DOHH2 (cell line): ENCODE results near the gene KCNK6.

Experiments
- H3F3A ChIP-seq: fragments of 200-600 bp; sonication (generic), shearing (Covaris generic); 2 replicates; pipeline ENCODE4 v1.6.0; 2016; ENCODE audit warnings: antibody characterized with exemption, mild to moderate bottlenecking; ENCODE audit not compliant: control insufficient read depth, insufficient read depth
- H3K27ac ChIP-seq: fragments of 200-600 bp; sonication (generic); 2 replicates; pipeline ENCODE4 v1.5.1; 2014; ENCODE audit warnings: low read depth, mild to moderate bottlenecking, low read length, moderate library complexity
- H3K27me3 ChIP-seq: fragments of 200-600 bp; sonication (generic); 2 replicates; pipeline ENCODE4 v1.6.1; 2014; ENCODE audit warnings: mild to moderate bottlenecking, low read length, mixed read lengths; ENCODE audit not compliant: control insufficient read depth
- H3K36me3 ChIP-seq: fragments of 200-600 bp; sonication (generic); 2 replicates; pipeline ENCODE4 v1.6.1; 2014; ENCODE audit warnings: mild to moderate bottlenecking, low read length, moderate library complexity, mixed read lengths; ENCODE audit not compliant: control insufficient read depth
- H3K4me1 ChIP-seq: fragments of 200-600 bp; sonication (generic); 2 replicates; pipeline ENCODE4 v1.6.1; 2014; ENCODE audit warnings: mild to moderate bottlenecking, low read length, mixed read lengths; ENCODE audit not compliant: control insufficient read depth
- H3K4me2 ChIP-seq: fragments of 200-600 bp; sonication (generic); 2 replicates; pipeline ENCODE4 v1.6.0; 2014; ENCODE audit warnings: mild to moderate bottlenecking, low read length, moderate library complexity
- H3K4me3 ChIP-seq: fragments of 200-600 bp; sonication (generic); 2 replicates; pipeline ENCODE4 v1.5.1; 2014; ENCODE audit warnings: mild to moderate bottlenecking, low read length, mixed read lengths
- H3K79me2 ChIP-seq: fragments of 200-600 bp; sonication (generic); 2 replicates; pipeline ENCODE4 v1.6.1; 2014; ENCODE audit warnings: mild to moderate bottlenecking, low read length, mixed read lengths; ENCODE audit not compliant: control insufficient read depth
- H3K9me2 ChIP-seq: fragments of 200-600 bp; sonication (generic); replicated peaks from 2 replicates; pipeline ENCODE4 v1.6.1; 2014; ENCODE audit warnings: mild to moderate bottlenecking, low read length, mixed read lengths; ENCODE audit not compliant: control insufficient read depth
- H3K9me3 ChIP-seq: fragments of 200-600 bp; sonication (generic); 2 replicates; pipeline ENCODE4 v1.6.1; 2014; ENCODE audit warnings: antibody characterized with exemption, low read length, mixed read lengths; ENCODE audit not compliant: control insufficient read depth, insufficient read depth
- H4K20me1 ChIP-seq: fragments of 200-600 bp; sonication (generic); 2 replicates; pipeline ENCODE4 v1.6.0; 2014; ENCODE audit warnings: low read depth, mild to moderate bottlenecking, antibody characterized with exemption, low read length, moderate library complexity; ENCODE audit not compliant: control insufficient read depth, insufficient read depth
- EZH2phosphoT487 ChIP-seq: fragments of 200-600 bp; sonication (generic); IDR thresholded peaks from 2 replicates; pipeline ENCODE4 v1.6.1; 2017; ENCODE audit warnings: borderline replicate concordance, mild to moderate bottlenecking, antibody characterized with exemption, low read length, moderate library complexity, mixed read lengths
- TF ChIP-seq, protein P1 (sequence below): fragments of 200-600 bp; sonication (generic); IDR thresholded peaks from one replicate; pipeline ENCODE4 v1.5.1; 2014; ENCODE audit warnings: antibody characterized with exemption, mild to moderate bottlenecking, low read depth, low read length; ENCODE audit not compliant: poor library complexity, severe bottlenecking

The KCNK6 gene

GRCh38 chr19:38376576-38376975, 56.9 kb downstream of the KCNK6 start:
- H3F3A ChIP-seq: no peaks in the 10 kb centered on the region
- no peaks in the 10 kb centered on the region; the same call in 1 of the 2 replicates for H4K20me1 ChIP-seq
- peaks cover 18% of the 10 kb centered on the region for H3K4me1 ChIP-seq
- no peaks in the 10 kb centered on the region; the same call in 1 of the 2 replicates for H3K27me3 ChIP-seq
- H3K9me3 ChIP-seq: no peaks in the 10 kb centered on the region
- H3K4me2 ChIP-seq: peak overlapping the region; percentile 85; the same call in 1 of the 2 replicates
- H3K9me2 ChIP-seq: no peaks in the 10 kb centered on the region
- H3K27ac ChIP-seq: no peak overlapping the region
- no peak overlapping the region for H3K4me3 ChIP-seq
- H3K36me3 ChIP-seq: peaks cover 47% of the 10 kb centered on the region
- no peak for TF ChIP-seq EZH2phosphoT487
- TF ChIP-seq, protein P1, sequence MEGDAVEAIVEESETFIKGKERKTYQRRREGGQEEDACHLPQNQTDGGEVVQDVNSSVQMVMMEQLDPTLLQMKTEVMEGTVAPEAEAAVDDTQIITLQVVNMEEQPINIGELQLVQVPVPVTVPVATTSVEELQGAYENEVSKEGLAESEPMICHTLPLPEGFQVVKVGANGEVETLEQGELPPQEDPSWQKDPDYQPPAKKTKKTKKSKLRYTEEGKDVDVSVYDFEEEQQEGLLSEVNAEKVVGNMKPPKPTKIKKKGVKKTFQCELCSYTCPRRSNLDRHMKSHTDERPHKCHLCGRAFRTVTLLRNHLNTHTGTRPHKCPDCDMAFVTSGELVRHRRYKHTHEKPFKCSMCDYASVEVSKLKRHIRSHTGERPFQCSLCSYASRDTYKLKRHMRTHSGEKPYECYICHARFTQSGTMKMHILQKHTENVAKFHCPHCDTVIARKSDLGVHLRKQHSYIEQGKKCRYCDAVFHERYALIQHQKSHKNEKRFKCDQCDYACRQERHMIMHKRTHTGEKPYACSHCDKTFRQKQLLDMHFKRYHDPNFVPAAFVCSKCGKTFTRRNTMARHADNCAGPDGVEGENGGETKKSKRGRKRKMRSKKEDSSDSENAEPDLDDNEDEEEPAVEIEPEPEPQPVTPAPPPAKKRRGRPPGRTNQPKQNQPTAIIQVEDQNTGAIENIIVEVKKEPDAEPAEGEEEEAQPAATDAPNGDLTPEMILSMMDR: no peak
- H3K79me2 ChIP-seq: peaks cover 42% of the 10 kb centered on the region

DNA sequence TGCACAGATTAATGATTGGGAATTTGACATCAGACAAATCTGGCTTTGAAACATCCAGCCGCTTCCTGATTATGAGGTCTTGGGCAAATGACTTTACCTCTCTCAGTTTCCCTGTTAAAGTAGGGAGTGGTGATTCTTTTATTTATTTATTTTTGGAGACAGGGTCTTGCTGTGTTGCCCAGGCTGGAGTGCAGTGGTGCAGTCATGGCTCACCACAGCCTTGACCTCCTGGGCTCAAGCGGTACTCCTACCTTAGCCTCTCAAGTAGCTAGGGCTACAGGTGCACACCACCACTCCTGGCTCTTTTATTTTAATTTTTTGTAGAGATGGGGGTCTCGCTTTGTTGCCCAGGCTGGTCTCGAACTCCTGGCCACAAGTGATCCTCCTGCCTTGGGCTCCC, 57.4 kb downstream of the KCNK6 start:
- Histone ChIP-seq H3K9me3 (no peaks in the 10 kb centered on the region), H4K20me1 (no peaks in the 10 kb centered on the region; the same call in 1 of the 2 replicates), H3K27ac (no peak overlapping the region), H3K4me3 (no peak overlapping the region), H3K27me3 (no peaks in the 10 kb centered on the region), H3K36me3 (peaks cover 52% of the 10 kb centered on the region), H3K4me1 (peaks cover 18% of the 10 kb centered on the region), H3F3A (no peaks in the 10 kb centered on the region), H3K79me2 (peaks cover 42% of the 10 kb centered on the region), H3K4me2 (peak overlapping the region; percentile 85; the same call in 1 of the 2 replicates), H3K9me2 (no peaks in the 10 kb centered on the region)
- TF ChIP-seq, protein P1: no peak
- TF ChIP-seq EZH2phosphoT487: no peak

DNA sequence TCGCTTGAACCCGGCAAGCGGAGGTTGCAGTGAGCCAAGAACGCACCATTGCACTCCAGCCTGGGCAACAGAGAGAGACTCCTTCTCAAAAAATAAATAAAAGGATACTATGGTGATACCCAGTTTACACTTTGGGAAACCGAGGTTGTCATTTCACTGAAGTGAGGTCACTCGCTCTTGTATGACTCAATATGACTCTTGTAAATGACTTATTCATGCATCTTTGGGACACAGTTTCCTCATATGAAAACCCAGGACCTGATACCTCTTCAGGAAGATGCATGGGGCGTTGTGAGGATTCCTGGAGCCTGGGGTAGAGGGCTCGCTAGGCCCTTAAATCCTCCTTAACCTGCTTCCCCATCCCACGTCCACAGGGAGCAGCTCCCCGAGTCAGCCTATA, 59.2 kb downstream of the KCNK6 start:
- H3K4me3 ChIP-seq: no peak overlapping the region
- H3K27me3 ChIP-seq: no peaks in the 10 kb centered on the region
- H4K20me1 ChIP-seq: no peaks in the 10 kb centered on the region; the same call in 1 of the 2 replicates
- H3F3A ChIP-seq: no peaks in the 10 kb centered on the region
- H3K36me3 ChIP-seq: peaks cover 61% of the 10 kb centered on the region
- H3K9me2 ChIP-seq: no peaks in the 10 kb centered on the region
- peaks cover 15% of the 10 kb centered on the region for H3K4me1 ChIP-seq
- no peak overlapping the region for H3K4me2 ChIP-seq
- no peaks in the 10 kb centered on the region for H3K9me3 ChIP-seq
- H3K27ac ChIP-seq: no peak overlapping the region
- no peak for TF ChIP-seq EZH2phosphoT487
- TF ChIP-seq, protein P1: no peak
- H3K79me2 ChIP-seq: peaks cover 42% of the 10 kb centered on the region
